Endodermal cell (in vitro differentiated cells): Measurements from ENCODE around the gene NTN5. TPM values are rescaled to one million over a fixed set of nuclear protein-coding genes. Genes with fewer than 3 reads are reported as not detected.
A peak's percentile ranks its signal among the peaks of the same experiment; 100 is the strongest.
"Not testable (repeated sequence)": the region's sequence is repeated elsewhere in the genome, so short reads cannot be mapped to it uniquely, and the experiment has no call there.

Experiments
- DNase-seq: peaks from one replicate; pipeline ENCODE4 v3.0.0-alpha.2; 2017
- H3K27ac ChIP-seq: 2 replicates; pipeline ENCODE4 v1.5.1; 2013; ENCODE audit warnings: mild to moderate bottlenecking, low read depth, low read length, moderate library complexity
- H3K27me3 ChIP-seq: 2 replicates; pipeline ENCODE4 v1.6.1; 2013; ENCODE audit warnings: mild to moderate bottlenecking, low read length, moderate library complexity; ENCODE audit not compliant: insufficient read depth, control insufficient read depth, poor library complexity, severe bottlenecking
- H3K36me3 ChIP-seq: 2 replicates; pipeline ENCODE4 v1.7.0; 2013; ENCODE audit warnings: mild to moderate bottlenecking, low read length, moderate library complexity; ENCODE audit not compliant: control insufficient read depth, insufficient read depth
- H3K4me1 ChIP-seq: one replicate; pipeline ENCODE4 v1.7.0; 2013; ENCODE audit warnings: low read length; ENCODE audit not compliant: control insufficient read depth, insufficient read depth
- H3K4me3 ChIP-seq: 2 replicates; pipeline ENCODE4 v1.5.1; 2013; ENCODE audit warnings: mild to moderate bottlenecking, low read length, moderate library complexity
- H3K9ac ChIP-seq: 2 replicates; pipeline ENCODE4 v1.6.1; 2013; ENCODE audit warnings: mild to moderate bottlenecking, low read length, moderate library complexity; ENCODE audit not compliant: poor library complexity, severe bottlenecking; ENCODE audit errors: extremely low read depth
- H3K9me3 ChIP-seq: 2 replicates; pipeline ENCODE4 v1.6.1; 2013; ENCODE audit warnings: mild to moderate bottlenecking, low read length, moderate library complexity; ENCODE audit not compliant: control insufficient read depth
- H3K27ac Mint-ChIP-seq: 2 replicates; pipeline ENCODE4 v1.8.0; 2020; ENCODE audit warnings: mixed read lengths
- H3K27me3 Mint-ChIP-seq: 2 replicates; pipeline ENCODE4 v1.8.0; 2021; ENCODE audit warnings: mild to moderate bottlenecking, mixed read lengths; ENCODE audit not compliant: insufficient read depth
- H3K36me3 Mint-ChIP-seq: 2 replicates; pipeline ENCODE4 v1.8.0; 2020; ENCODE audit warnings: low read depth, mixed read lengths
- H3K4me1 Mint-ChIP-seq: 2 replicates; pipeline ENCODE4 v1.8.0; 2020; ENCODE audit warnings: mixed read lengths
- H3K4me3 Mint-ChIP-seq: 2 replicates; pipeline ENCODE4 v1.8.0; 2020; ENCODE audit warnings: mild to moderate bottlenecking, moderate library complexity, mixed read lengths
- H3K9me3 Mint-ChIP-seq: 2 replicates; pipeline ENCODE4 v1.8.0; 2020; ENCODE audit warnings: mild to moderate bottlenecking, mixed read lengths
- CTCF ChIP-seq: fragments of 200-600 bp; sonication (generic); conservative IDR thresholded peaks from 2 replicates; pipeline ENCODE4 v1.5.0; 2021; ENCODE audit warnings: antibody characterized with exemption, mild to moderate bottlenecking
- WGBS, 2 experiments: methylation state at CpG; one replicate each; pipeline versions ENCODE4 v1.1.5 to v1.1.7; 2013; ENCODE audit warnings: missing lambda C conversion rate in 2 of 2, mixed read lengths in 1 of 2; ENCODE audit not compliant: insufficient coverage in 1 of 2, insufficient read length in 1 of 2; 5-methylcytosine and 5-hydroxymethylcytosine counted together
- total RNA-seq, 2 donors: library from RNA; stranded (reverse); fragmentation: NEBNext Ultra II Directional in 1 of 2; extraction: Animal tissue kit (Norgen Biotek cat#: 25700) in 1 of 2; gene quantifications; 2 replicates in 1 of 2; 3 replicates in 1 of 2; pipeline ENCODE4 v1.2.1, GENCODE V29; 2021

NTN5 gene
- total RNA-seq, 2 donors from 2014 or later: 1.2 to 1.4 TPM

- 91 to 93% methylated on average over 5 of the region's 5 CpGs for WGBS, 2 experiments
- H3K9ac ChIP-seq: no peak overlapping the region
- no peak for TF ChIP-seq CTCF
- DNase-seq: no peak
- H3K4me1 Mint-ChIP-seq: peaks cover 7% of the 10 kb centered on the region
- H3K4me3 ChIP-seq: no peak overlapping the region
- no peaks in the 10 kb centered on the region for H3K27me3 ChIP-seq
- H3K9me3 Mint-ChIP-seq: peaks cover 6% of the 10 kb centered on the region
- no peak overlapping the region for H3K27ac ChIP-seq
- no peaks in the 10 kb centered on the region for H3K9me3 ChIP-seq
- no peaks in the 10 kb centered on the region for H3K4me1 ChIP-seq
- no peak overlapping the region for H3K27ac Mint-ChIP-seq
- no peaks in the 10 kb centered on the region for H3K36me3 ChIP-seq
- no peak overlapping the region for H3K4me3 Mint-ChIP-seq
- H3K36me3 Mint-ChIP-seq: no peaks in the 10 kb centered on the region
- H3K27me3 Mint-ChIP-seq: peaks cover 9% of the 10 kb centered on the region
Observed at GRCh38 chr19:48659768-48660167, 13.0 kb downstream of the NTN5 start.

GRCh38 chr19:48658483-48658882 is 14.3 kb downstream of the NTN5 start:
- Histone ChIP-seq H3K27ac (no peak overlapping the region), H3K36me3 (no peaks in the 10 kb centered on the region), H3K27me3 (no peaks in the 10 kb centered on the region), H3K9ac (no peak overlapping the region), H3K4me1 (no peaks in the 10 kb centered on the region), H3K4me3 (no peak overlapping the region), H3K9me3 (no peaks in the 10 kb centered on the region)
- DNase-seq: no peak
- Mint-ChIP-seq H3K4me1 (peaks cover 14% of the 10 kb centered on the region), H3K36me3 (no peaks in the 10 kb centered on the region), H3K27me3 (peaks cover 9% of the 10 kb centered on the region), H3K4me3 (no peak overlapping the region), H3K9me3 (peaks cover 6% of the 10 kb centered on the region), H3K27ac (no peak overlapping the region)
- 90 to 91% methylated on average over 5 to 6 of the region's 6 CpGs for WGBS, 2 experiments
- no peak for TF ChIP-seq CTCF

GRCh38 chr19:48657828-48658227 is 15.0 kb downstream of the NTN5 start:
- H3K27me3 ChIP-seq, H3K4me1 ChIP-seq, H3K9ac ChIP-seq, H3K9me3 ChIP-seq, H3K4me3 ChIP-seq, H3K27me3 Mint-ChIP-seq, H3K9me3 Mint-ChIP-seq, DNase-seq, H3K36me3 ChIP-seq, H3K27ac Mint-ChIP-seq, H3K36me3 Mint-ChIP-seq, H3K4me3 Mint-ChIP-seq, H3K27ac ChIP-seq: not testable (repeated sequence)
- H3K4me1 Mint-ChIP-seq: peaks cover 14% of the 10 kb centered on the region
- WGBS, 2 experiments: 90 to 96% methylated on average over 2 to 5 of the region's 5 CpGs

- Histone ChIP-seq H3K4me3 (no peak overlapping the region), H3K36me3 (no peaks in the 10 kb centered on the region), H3K9me3 (no peaks in the 10 kb centered on the region), H3K27me3 (no peaks in the 10 kb centered on the region), H3K9ac (no peak overlapping the region), H3K27ac (no peak overlapping the region), H3K4me1 (no peaks in the 10 kb centered on the region)
- peaks cover 7% of the 10 kb centered on the region for H3K27me3 Mint-ChIP-seq
- TF ChIP-seq CTCF: no peak
- peaks cover 7% of the 10 kb centered on the region for H3K9me3 Mint-ChIP-seq
- no peak overlapping the region for H3K27ac Mint-ChIP-seq
- WGBS, 2 experiments: 44 to 54% methylated on average over 11 to 16 of the region's 16 CpGs
- peaks cover 16% of the 10 kb centered on the region for H3K4me1 Mint-ChIP-seq
- peak; percentile 73 for DNase-seq
- H3K4me3 Mint-ChIP-seq: no peak overlapping the region
- no peaks in the 10 kb centered on the region for H3K36me3 Mint-ChIP-seq
Observed at GRCh38 chr19:48656840-48657474, 15.9 kb downstream of the NTN5 start.
